DOHH2 (cell line): ENCODE data around the gene SLC44A5.
"Not testable (repeated sequence)": the region's sequence is repeated elsewhere in the genome, so short reads cannot be mapped to it uniquely, and the experiment has no call there.

ENCODE experiments used
- H3F3A ChIP-seq: fragments of 200-600 bp; sonication (generic), shearing (Covaris generic); 2 replicates; pipeline ENCODE4 v1.6.0; 2016; ENCODE audit warnings: antibody characterized with exemption, mild to moderate bottlenecking; ENCODE audit not compliant: control insufficient read depth, insufficient read depth
- H3K27ac ChIP-seq: fragments of 200-600 bp; sonication (generic); 2 replicates; pipeline ENCODE4 v1.5.1; 2014; ENCODE audit warnings: low read depth, mild to moderate bottlenecking, low read length, moderate library complexity
- H3K27me3 ChIP-seq: fragments of 200-600 bp; sonication (generic); 2 replicates; pipeline ENCODE4 v1.6.1; 2014; ENCODE audit warnings: mild to moderate bottlenecking, low read length, mixed read lengths; ENCODE audit not compliant: control insufficient read depth
- H3K36me3 ChIP-seq: fragments of 200-600 bp; sonication (generic); 2 replicates; pipeline ENCODE4 v1.6.1; 2014; ENCODE audit warnings: mild to moderate bottlenecking, low read length, moderate library complexity, mixed read lengths; ENCODE audit not compliant: control insufficient read depth
- H3K4me1 ChIP-seq: fragments of 200-600 bp; sonication (generic); 2 replicates; pipeline ENCODE4 v1.6.1; 2014; ENCODE audit warnings: mild to moderate bottlenecking, low read length, mixed read lengths; ENCODE audit not compliant: control insufficient read depth
- H3K4me2 ChIP-seq: fragments of 200-600 bp; sonication (generic); 2 replicates; pipeline ENCODE4 v1.6.0; 2014; ENCODE audit warnings: mild to moderate bottlenecking, low read length, moderate library complexity
- H3K4me3 ChIP-seq: fragments of 200-600 bp; sonication (generic); 2 replicates; pipeline ENCODE4 v1.5.1; 2014; ENCODE audit warnings: mild to moderate bottlenecking, low read length, mixed read lengths
- H3K79me2 ChIP-seq: fragments of 200-600 bp; sonication (generic); 2 replicates; pipeline ENCODE4 v1.6.1; 2014; ENCODE audit warnings: mild to moderate bottlenecking, low read length, mixed read lengths; ENCODE audit not compliant: control insufficient read depth
- H3K9me2 ChIP-seq: fragments of 200-600 bp; sonication (generic); replicated peaks from 2 replicates; pipeline ENCODE4 v1.6.1; 2014; ENCODE audit warnings: mild to moderate bottlenecking, low read length, mixed read lengths; ENCODE audit not compliant: control insufficient read depth
- H3K9me3 ChIP-seq: fragments of 200-600 bp; sonication (generic); 2 replicates; pipeline ENCODE4 v1.6.1; 2014; ENCODE audit warnings: antibody characterized with exemption, low read length, mixed read lengths; ENCODE audit not compliant: control insufficient read depth, insufficient read depth
- H4K20me1 ChIP-seq: fragments of 200-600 bp; sonication (generic); 2 replicates; pipeline ENCODE4 v1.6.0; 2014; ENCODE audit warnings: low read depth, mild to moderate bottlenecking, antibody characterized with exemption, low read length, moderate library complexity; ENCODE audit not compliant: control insufficient read depth, insufficient read depth
- CTCF ChIP-seq: fragments of 200-600 bp; sonication (generic); IDR thresholded peaks from one replicate; pipeline ENCODE4 v1.5.1; 2014; ENCODE audit warnings: antibody characterized with exemption, mild to moderate bottlenecking, low read depth, low read length; ENCODE audit not compliant: poor library complexity, severe bottlenecking
- EZH2phosphoT487 ChIP-seq: fragments of 200-600 bp; sonication (generic); IDR thresholded peaks from 2 replicates; pipeline ENCODE4 v1.6.1; 2017; ENCODE audit warnings: borderline replicate concordance, mild to moderate bottlenecking, antibody characterized with exemption, low read length, moderate library complexity, mixed read lengths

Gene SLC44A5

DNA sequence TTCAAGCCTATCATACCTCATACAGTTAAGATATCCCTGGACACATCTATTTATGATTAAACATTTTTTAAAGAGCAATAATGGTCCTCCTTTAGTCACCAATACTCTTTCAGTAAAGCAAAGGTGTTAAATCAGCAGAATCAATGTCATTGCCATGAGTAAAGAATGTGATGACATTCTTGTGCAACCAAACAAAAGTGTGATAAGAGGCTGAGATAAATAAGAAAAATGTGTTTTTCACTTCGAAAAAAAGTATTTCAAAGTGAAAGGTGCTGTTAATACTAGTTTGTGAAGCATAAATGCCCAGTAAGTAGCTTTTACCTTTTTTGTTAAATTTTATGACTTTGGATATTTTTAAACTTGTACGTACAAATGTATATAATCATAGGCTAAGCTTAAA, 8.4 kb downstream of the SLC44A5 start:
- Histone ChIP-seq H3F3A (no peaks in the 10 kb centered on the region), H4K20me1 (no peaks in the 10 kb centered on the region), H3K9me3 (no peaks in the 10 kb centered on the region), H3K79me2 (no peaks in the 10 kb centered on the region), H3K4me1 (no peaks in the 10 kb centered on the region), H3K27me3 (no peaks in the 10 kb centered on the region), H3K36me3 (no peaks in the 10 kb centered on the region), H3K4me3 (no peak overlapping the region), H3K27ac (no peak overlapping the region), H3K4me2 (no peak overlapping the region), H3K9me2 (no peaks in the 10 kb centered on the region)
- no peak for TF ChIP-seq EZH2phosphoT487

DNA sequence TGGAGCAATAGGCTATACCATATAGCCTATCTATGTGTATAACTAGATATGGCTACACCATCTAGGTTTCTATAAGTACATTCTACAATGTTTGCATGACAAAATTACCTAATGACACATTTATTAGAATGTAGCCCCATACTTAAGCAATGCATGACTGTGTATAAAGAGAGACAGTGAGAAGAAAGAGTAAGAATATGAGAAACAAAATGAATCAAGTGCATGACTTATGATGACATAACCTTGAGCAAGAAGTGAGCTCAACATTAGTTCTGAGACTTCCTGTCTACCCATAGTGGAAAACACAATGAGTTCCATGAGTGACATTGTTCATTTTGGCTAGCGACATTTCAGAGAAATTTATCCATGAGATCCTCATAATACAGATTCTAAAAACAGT, 10.1 kb downstream of the SLC44A5 start:
- Histone ChIP-seq H3K4me1 (no peaks in the 10 kb centered on the region), H3K4me3 (no peak overlapping the region), H3K4me2 (no peak overlapping the region), H4K20me1 (no peaks in the 10 kb centered on the region), H3K9me2 (no peaks in the 10 kb centered on the region), H3K36me3 (no peaks in the 10 kb centered on the region), H3K79me2 (no peaks in the 10 kb centered on the region), H3K27me3 (no peaks in the 10 kb centered on the region), H3F3A (no peaks in the 10 kb centered on the region), H3K27ac (no peak overlapping the region), H3K9me3 (no peaks in the 10 kb centered on the region)
- TF ChIP-seq CTCF, result no peak
- TF ChIP-seq EZH2phosphoT487, result no peak

DNA sequence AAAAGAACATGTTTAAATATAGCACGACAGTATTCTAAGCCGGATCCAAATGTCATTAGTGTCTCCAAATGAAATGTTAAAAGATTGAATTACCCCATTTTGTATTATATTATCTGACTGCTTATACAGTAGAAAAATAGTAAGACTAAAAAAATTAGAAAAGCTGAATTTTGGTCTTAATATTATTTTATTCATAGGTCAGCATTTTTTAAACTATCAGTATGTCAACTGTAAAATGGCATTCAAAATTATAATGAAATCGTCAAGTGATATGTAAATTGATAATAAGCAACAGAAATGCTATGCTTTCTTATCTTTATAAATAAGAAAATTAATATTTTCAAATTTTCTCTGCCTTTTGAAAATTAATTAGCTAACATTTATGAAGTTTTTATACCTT, 16.6 kb downstream of the SLC44A5 start:
- Histone ChIP-seq H3K9me3 (no peaks in the 10 kb centered on the region), H3K4me3 (no peak overlapping the region), H3F3A (no peaks in the 10 kb centered on the region), H3K4me2 (no peak overlapping the region), H3K79me2 (no peaks in the 10 kb centered on the region), H3K9me2 (no peaks in the 10 kb centered on the region), H3K4me1 (no peaks in the 10 kb centered on the region), H3K36me3 (no peaks in the 10 kb centered on the region), H3K27ac (no peak overlapping the region), H3K27me3 (no peaks in the 10 kb centered on the region), H4K20me1 (no peaks in the 10 kb centered on the region)
- TF ChIP-seq CTCF, result no peak
- TF ChIP-seq EZH2phosphoT487, result no peak

- not testable (repeated sequence) for H3K79me2 ChIP-seq, H3K36me3 ChIP-seq, H3K9me2 ChIP-seq, H3K4me3 ChIP-seq, H3K9me3 ChIP-seq, H3K27ac ChIP-seq, H3K4me1 ChIP-seq, H4K20me1 ChIP-seq, H3K27me3 ChIP-seq, H3F3A ChIP-seq, H3K4me2 ChIP-seq
Measured at GRCh38 chr1:75593457-75593856, 17.5 kb downstream of the SLC44A5 start.
